NB4 (cell line): Measurements from ENCODE around the gene LEUTX.

ENCODE experiments used
- DNase-seq: peaks from one replicate; pipeline ENCODE4 v3.0.0; 2010; ENCODE audit warnings: low read depth
- H3K4me3 ChIP-seq: one replicate; pipeline ENCODE4 v1.5.1; 2011; ENCODE audit warnings: mild to moderate bottlenecking, low read depth, low read length, moderate library complexity
- MYC ChIP-seq: IDR thresholded peaks from 2 replicates; pipeline ENCODE4 v1.6.1; 2011; ENCODE audit warnings: low read depth, low read length
- POLR2A ChIP-seq: IDR thresholded peaks from 2 replicates; pipeline ENCODE4 v1.6.1; 2011; ENCODE audit warnings: mild to moderate bottlenecking; ENCODE audit not compliant: insufficient read length; ENCODE audit errors: extremely low read depth
- TF ChIP-seq, protein P1 (sequence below): IDR thresholded peaks from 2 replicates; pipeline ENCODE4 v1.6.1; 2011; ENCODE audit warnings: low read depth, low read length
- TF ChIP-seq, protein P2 (sequence below): IDR thresholded peaks from one replicate; pipeline ENCODE4 v1.5.1; 2012; ENCODE audit warnings: low read depth, low read length

LEUTX gene

GRCh38 chr19:39788244-39788643, 9.6 kb downstream of the LEUTX start:
- TF ChIP-seq, protein P1, sequence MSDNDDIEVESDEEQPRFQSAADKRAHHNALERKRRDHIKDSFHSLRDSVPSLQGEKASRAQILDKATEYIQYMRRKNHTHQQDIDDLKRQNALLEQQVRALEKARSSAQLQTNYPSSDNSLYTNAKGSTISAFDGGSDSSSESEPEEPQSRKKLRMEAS = no peak
- TF ChIP-seq MYC = no peak
- TF ChIP-seq, protein P2, sequence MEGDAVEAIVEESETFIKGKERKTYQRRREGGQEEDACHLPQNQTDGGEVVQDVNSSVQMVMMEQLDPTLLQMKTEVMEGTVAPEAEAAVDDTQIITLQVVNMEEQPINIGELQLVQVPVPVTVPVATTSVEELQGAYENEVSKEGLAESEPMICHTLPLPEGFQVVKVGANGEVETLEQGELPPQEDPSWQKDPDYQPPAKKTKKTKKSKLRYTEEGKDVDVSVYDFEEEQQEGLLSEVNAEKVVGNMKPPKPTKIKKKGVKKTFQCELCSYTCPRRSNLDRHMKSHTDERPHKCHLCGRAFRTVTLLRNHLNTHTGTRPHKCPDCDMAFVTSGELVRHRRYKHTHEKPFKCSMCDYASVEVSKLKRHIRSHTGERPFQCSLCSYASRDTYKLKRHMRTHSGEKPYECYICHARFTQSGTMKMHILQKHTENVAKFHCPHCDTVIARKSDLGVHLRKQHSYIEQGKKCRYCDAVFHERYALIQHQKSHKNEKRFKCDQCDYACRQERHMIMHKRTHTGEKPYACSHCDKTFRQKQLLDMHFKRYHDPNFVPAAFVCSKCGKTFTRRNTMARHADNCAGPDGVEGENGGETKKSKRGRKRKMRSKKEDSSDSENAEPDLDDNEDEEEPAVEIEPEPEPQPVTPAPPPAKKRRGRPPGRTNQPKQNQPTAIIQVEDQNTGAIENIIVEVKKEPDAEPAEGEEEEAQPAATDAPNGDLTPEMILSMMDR = no peak
- TF ChIP-seq POLR2A = no peak
- no peak overlapping the region for H3K4me3 ChIP-seq
- DNase-seq = no peak

DNA sequence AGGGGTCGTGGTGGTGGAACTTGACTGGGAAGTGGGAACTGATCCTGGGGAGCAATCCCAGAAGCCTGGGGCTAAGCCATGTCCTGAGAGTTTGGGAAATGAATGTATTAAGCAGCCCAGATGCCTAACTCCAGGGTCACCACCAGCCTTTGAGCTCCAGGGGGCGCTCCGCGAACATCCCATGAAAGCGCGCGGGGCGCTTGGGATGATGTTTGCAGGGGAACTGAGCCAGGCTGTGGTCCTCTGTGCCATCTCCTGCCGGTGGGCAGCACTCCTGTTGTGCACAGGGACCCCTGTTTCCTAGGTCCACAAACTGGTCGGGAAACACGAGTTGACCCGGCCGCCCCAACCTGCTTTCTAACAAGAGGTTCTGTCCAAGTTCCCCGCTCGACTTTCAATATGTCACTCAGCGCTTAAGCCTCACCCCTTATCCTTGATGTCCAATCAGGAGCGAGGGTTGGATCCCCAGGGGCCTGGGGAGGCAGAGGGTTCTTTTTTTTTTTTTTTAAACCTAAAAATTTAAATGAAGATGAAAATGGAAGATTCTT, 14.4 kb downstream of the LEUTX start:
- TF ChIP-seq POLR2A = no peak
- TF ChIP-seq, protein P1 = no peak
- TF ChIP-seq, protein P2 = peak; percentile 80
- peak; percentile 58 for DNase-seq
- H3K4me3 ChIP-seq = no peak overlapping the region

DNA sequence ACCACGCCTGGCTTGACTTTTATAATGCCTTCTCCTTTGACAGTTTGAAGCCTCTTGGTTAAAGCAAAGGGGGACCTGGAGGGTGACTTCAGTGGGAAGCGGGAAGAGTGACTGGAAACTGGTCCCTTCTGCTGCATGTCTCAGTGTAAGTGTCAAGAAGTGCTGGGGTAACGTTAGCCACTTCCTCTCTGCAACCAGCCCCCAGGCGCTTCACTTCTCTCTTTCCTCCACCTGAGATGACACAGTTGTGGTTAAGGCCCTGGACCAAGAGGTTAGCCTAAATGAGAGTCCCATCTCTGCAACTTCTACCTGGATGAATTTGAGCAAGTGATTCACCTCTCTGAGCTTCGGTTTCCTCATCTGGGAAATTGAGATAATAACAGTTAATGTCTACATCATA, 16.3 kb downstream of the LEUTX start:
- peak; percentile 15 for DNase-seq
- TF ChIP-seq MYC (no peak), POLR2A (no peak)
- TF ChIP-seq, protein P2 = no peak
- TF ChIP-seq, protein P1 = no peak

DNA sequence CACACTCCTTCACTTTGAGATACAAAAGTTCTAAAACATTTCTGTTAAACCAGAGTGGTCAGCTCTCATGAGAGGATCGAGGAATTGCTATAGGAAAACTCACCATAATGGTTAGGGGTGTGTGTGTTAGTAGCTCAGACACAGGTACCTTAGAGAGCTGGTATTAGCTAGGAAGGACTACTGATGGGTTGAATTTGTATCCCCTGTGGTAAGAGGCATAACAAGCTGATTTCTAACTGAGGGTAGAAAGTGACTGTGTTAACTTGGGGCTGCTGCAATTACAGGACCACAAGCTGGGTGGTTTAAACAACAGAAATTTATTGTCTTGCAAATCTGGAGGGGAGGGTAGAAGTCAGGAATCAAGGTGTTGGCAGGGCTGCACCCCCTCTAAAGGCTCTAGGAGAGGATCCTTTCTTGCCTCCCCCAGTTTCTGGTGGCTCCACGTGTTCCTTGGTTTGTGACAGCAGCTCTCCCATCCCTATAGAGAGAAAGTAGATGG, 17.4 kb downstream of the LEUTX start:
- no peak overlapping the region for H3K4me3 ChIP-seq
- TF ChIP-seq, protein P1 = no peak
- TF ChIP-seq, protein P2 = no peak
- TF ChIP-seq MYC (no peak), POLR2A (no peak)

More for the DNA sequence above, 16.3 kb downstream of the LEUTX start:
- no peak overlapping the region for H3K4me3 ChIP-seq

DNA sequence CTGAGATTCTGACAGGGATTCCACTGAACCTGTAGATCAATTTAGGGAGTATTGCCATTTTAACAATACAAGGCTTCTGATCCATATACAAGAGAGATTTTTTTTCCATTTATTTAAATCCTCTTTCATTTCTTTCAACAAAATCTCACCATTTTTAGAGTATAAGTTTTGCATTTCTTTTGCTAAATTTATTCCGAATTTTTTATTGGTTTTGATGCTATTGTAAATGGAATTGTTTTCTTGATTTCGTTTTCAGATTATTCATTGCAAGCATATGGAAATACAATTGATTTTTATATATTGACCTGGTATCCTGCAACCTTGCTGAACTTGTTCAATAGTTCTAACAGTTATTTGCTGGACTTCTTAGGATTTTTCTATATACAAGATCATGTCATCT, 18.4 kb downstream of the LEUTX start:
- TF ChIP-seq, protein P2 = no peak
- DNase-seq = no peak
- H3K4me3 ChIP-seq = no peak overlapping the region

More for the DNA sequence above, 17.4 kb downstream of the LEUTX start:
- no peak for DNase-seq

DNA sequence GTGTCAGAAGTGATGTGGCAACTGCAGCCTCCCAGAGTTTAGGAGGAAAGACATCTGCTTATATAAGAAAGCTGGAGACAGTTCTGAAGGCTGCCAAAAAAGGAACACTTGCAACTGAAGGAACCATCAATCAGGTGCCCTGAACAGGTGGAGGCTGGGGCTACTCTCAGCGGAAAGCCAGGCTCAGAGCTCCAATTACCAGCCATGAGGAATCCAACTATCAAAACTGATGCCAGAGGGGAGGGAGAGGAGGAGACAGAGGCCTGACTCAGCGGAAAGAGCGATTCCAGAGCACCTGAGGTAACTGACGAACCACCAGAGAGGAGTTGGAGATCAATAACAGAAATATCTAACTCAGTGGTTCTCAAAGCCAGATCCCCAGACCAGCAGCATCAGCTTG, 24.3 kb downstream of the LEUTX start:
- TF ChIP-seq, protein P2 = no peak
- no peak for TF ChIP-seq POLR2A
- TF ChIP-seq, protein P1 = no peak
- TF ChIP-seq MYC = no peak
- H3K4me3 ChIP-seq = no peak overlapping the region

More for the DNA sequence above, 24.3 kb downstream of the LEUTX start:
- no peak for DNase-seq
